LoVo (cell line): Measurements from ENCODE around the gene RAB11FIP4.
A peak's percentile ranks its signal among the peaks of the same experiment; 100 is the strongest.

Experiments used
- DNase-seq: peaks from one replicate; pipeline ENCODE4 v3.0.0-alpha.2; 2016; ENCODE audit warnings: low spot score

RAB11FIP4 gene

DNA sequence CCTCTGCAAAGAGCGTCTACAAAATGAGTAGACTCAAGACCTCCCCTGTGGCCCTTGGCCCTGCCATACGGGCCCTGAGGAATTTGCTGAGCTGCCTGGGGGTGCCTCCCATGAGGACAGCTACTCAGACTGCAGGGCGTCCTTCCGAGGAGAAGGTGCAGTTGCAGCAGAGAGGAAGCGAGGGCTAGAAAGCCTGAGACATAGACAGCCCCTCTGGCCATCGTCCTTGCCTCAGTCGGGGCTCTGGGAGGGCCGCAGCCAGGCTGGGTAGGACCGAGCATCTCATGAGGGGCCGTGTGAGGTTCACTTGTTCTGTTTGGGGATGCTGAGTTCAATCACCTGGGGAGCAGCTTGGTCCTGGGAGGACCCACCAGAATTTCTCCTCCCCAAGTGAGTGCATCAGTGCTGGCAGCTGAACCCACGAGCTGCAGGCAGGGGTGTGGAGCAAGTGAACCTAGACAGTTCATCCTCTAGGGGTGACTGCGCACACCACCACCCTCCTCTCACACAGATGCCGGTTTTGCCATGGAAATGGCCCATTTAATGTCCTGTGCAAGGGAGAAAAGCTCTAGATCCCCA lies 20.3 kb downstream of the RAB11FIP4 start:
- no peak for DNase-seq

DNA sequence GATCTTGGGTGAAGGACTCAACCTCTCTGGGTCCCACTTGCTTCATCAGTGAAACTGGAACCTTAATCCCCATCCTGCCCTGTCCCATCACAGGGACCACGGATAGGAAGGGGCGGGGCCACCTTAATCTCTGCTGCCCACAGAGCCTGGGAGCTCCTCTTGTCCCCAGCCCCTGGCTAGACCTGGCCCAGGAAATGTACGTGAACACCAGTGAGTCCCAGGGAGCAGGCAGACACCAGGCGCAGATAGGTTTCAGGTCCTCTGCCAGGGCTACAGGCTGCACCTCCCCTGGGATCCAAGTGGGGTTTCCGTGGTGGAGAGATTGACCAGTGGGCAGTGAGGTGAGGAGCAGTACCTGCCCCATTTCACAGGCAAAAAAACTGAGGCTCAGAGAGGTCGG lies 21.0 kb downstream of the RAB11FIP4 start:
- DNase-seq, result no peak

DNA sequence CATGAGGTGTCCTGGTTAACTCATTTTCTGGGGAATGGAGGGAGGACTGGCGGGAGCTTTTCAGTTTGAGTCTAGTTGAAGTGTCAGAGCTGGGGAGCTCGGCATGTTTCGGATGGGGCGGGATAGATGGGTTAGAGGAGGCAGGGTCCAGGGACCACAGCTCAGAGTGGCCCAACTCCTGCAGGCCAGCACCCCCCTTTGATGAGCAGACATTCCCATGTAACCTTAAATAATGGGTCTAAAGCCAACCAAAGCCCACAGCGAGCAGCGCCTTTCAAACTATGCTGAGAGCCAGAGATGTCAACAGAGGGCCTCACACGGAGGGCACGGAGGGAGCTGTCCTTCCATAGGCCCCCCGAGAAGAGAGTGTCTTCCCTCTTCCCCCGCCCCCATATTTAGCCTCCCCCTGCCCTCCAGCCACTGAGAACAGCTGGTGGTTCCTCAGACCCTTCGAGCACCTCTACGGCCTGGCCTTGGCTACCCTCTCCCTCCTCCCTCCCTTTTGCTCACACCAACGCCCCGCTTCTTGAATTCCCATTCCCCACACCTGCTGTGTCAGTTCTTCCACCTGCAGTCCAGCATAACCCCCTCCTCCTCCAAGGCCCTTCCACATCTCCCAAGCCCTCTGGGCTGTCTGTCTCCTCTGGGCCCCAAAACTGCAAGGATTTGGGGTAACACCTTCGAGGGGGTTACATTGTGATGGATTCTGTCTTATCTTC lies 21.8 kb downstream of the RAB11FIP4 start:
- no peak for DNase-seq

DNA sequence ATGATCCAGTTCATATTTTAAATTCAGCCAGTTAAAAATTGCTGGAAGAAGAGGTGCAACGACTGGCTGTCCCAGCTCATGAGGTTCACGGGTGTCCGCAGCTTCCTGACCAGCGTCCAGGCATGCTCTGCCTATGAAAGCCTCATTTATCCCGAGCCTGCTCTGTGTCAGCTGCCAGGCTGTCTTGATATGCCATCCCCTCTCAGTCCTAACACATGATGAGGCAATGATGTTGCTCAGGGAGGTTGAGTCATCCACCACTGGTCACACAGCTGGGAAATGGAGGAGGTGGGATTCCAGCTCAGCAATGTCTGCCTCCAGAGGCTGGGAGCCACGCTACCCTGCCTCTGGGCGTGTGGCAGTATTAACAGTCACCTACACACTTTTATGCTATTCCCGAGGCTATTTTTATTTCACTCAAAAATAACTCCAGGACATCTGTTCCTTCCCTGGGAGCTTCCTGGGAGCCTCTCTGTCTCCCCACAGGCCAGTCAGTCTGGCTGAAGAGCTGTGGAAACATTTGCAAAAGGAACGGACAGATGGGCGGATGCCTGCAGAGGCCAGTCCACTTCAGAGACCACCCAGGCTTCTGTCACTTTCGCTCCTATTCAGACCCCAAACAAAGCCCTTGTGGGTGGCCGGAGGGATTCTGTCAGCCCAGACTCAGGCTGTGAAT lies 22.5 kb downstream of the RAB11FIP4 start:
- DNase-seq, result no peak

DNA sequence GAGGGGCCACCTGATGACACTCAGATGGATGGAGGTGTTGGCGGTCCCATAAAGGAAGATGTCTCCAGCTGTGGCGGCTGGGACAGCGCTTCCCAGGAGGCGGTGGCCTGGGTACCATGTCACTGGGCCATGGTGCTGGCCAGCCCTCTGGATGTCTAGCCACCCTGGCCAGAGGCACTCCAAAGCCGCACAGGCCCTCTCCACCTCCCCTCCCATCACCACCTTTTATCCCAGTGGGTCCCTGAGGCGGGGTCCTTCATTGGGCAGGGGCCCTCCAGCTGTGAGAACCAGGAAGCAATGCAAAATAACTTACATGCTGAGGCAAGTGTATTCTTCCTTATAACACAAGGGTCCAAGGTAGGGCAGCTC lies 23.1 kb downstream of the RAB11FIP4 start:
- DNase-seq, result no peak

DNA sequence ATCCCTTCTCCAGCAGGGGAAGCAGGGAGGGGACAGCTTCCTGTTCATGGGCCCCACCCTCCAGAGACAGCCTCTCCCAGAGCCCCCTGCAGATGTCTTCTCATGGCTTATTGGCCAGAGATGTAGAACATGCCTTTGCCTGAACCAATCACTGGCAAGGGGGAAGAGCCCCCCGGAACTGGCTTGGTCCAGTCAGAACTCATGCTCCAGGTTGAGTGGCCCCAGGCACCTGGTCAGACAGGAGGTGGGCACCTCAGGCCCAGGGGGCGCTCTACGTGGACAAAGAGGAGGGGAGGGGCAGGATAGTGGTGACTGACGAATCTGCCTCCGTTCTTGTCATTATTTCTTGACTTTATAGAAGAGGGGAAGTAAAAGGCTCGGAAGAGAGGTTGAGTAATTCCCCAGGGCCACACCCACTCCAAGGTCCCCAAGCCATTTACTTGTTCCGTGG lies 23.6 kb downstream of the RAB11FIP4 start:
- DNase-seq, result peak; percentile 6

DNA sequence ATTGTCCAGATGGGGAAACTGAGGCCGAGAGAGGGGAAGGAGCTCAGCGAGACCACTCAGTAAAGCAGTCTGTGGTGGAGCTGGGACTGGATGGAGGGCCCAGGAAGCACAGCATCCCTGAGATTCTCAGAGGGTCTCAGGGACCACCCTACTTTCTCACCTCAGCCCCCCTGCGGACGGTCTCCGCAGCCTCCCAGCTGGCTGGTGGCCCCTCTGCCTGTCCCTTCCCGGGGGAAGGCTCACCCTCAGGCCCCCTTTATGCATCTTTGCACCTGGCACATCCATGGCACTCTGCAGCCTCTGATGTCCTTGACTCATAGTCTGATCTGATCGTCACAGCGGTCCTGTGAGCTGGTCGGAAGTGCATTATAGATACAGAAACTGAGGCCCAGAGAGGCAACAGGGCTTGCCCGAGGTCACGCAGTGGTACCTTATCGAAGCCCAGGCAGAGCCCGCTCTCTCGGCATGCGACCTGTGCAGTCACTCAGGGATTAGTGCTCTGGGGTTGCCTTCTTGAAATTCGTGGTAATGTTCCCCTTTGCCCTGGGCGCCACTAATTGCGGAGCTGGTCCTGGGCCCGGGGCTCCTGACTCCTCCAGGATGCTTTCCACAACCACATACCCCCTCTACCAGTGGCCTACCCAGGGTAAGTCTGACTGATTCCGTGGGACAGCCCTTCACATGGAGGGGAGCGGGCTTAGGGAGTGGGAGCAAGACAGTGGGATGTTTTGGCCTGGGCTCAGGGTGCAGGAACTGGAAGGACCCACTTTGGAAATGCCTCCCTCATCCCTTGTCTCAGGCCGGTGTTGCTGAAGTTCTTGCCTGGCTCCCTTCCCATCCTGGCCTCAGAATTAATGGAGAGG lies 24.4 kb downstream of the RAB11FIP4 start:
- DNase-seq, result no peak

DNA sequence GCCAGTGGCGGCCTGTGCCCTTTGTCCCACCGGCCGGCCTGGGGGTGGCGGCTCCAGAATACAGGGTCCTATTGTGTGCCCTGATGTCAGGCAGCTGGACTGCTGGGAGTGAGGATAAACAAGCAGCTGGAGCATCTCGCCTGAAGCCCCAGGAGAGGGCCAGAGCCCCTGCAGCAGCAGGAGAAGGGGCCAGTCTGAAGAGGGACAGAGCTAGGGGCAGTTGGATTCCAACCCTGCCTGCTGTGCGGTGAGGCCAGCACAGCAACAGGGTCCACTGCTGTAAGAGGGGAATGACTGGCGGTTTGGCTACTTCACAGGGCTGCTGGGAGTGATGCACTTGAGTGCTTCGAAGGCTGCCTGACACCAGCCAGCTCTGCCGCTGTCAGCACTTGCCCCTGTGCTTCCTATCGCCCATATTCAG lies 25.0 kb downstream of the RAB11FIP4 start:
- no peak for DNase-seq

DNA sequence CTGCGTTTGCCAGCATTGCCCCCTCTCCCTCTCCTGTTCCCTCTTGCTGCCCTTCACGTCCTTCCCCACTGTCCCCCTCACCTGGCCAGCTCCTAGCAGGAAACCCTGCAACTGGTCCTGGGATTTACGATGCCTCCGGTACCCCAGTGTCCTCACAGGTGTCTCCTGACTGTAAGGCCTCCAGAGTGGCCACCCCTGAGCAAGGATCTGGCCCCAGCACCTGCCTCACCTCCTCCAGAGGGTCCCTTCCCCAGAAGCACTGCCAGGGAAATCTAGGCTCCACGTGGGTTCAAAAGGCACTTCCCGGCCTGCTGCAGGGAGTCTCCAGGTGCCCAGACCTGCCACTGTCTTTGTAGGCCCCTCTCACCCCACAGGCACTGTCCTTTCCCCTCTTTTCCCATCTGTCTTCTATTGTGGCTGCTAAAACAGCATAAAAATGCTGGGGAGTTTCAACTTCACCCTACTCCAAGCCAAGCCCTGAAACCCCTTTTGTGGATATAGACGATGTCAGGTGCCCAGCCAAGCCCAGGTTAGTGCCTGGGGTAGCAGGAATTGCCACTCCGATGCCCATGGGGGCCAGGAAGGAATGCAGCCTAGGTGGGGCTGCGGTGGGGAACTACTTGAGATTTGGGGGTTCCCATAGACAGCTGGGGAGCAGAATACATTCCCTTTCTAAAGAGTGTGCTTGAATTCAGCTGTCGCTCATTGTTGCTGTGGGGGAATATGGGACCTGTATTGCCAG lies 25.7 kb downstream of the RAB11FIP4 start:
- DNase-seq, result no peak

DNA sequence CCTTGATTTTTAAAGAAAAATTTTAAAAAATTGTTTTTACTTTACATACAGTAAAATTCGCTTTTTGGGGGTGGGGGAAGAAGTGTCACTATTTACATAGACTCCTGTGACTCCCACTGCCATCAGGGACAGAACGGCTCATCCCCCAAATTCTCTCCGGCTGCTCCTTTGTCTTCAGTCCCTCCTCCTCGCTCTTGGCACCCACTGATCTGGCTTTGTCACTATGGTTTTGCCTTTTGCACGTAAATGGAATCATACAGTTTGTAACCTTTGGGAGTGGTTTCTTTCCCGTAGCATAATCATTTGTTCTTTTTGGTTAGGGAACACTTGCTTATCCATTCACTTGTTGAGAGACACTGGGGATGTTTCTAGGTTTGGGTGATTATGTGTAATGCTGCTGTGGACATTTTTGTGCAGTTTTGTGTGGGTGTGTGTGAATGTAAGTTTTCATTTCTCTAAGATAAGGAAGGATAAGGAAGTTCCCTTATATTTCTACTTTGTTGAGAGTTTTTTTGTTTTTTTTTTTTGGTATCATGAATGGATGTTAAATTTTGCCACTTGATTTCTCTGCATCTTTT lies 27.4 kb downstream of the RAB11FIP4 start:
- no peak for DNase-seq

DNA sequence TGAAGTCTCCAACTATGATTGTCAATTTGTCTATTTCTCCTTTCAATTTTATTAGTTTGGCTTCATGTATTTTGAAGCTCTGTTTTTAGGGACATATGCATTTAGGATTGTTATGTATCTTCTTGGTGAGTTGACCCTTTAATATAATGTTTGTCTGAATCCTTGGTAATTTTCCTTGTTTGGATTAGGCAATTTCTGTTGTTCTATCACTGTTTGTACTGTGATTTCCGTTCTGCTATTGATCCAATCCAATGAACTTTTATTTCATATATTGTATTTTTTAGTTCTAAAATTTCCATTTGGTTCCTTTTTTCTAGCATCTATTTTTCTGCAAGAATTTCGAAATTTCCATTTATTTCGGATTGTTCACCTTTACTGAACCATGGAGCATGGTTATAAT lies 31.0 kb downstream of the RAB11FIP4 start:
- no peak for DNase-seq

DNA sequence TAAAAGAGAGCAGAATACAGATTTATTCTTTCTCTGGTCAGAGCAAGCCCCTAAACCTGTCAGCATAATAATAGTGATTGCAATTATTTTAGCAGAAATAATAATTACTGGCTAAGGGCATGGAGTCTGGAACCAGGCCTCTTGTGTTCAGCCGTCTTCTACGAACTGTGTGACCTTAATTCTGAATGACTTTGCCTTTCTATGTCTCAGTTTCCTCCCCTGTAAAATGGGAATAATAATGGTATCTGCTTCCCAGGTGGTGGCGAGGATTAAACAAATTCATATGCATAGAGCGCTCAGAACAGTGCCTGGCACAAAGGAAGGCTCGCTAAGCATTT lies 33.4 kb downstream of the RAB11FIP4 start:
- DNase-seq, result no peak

DNA sequence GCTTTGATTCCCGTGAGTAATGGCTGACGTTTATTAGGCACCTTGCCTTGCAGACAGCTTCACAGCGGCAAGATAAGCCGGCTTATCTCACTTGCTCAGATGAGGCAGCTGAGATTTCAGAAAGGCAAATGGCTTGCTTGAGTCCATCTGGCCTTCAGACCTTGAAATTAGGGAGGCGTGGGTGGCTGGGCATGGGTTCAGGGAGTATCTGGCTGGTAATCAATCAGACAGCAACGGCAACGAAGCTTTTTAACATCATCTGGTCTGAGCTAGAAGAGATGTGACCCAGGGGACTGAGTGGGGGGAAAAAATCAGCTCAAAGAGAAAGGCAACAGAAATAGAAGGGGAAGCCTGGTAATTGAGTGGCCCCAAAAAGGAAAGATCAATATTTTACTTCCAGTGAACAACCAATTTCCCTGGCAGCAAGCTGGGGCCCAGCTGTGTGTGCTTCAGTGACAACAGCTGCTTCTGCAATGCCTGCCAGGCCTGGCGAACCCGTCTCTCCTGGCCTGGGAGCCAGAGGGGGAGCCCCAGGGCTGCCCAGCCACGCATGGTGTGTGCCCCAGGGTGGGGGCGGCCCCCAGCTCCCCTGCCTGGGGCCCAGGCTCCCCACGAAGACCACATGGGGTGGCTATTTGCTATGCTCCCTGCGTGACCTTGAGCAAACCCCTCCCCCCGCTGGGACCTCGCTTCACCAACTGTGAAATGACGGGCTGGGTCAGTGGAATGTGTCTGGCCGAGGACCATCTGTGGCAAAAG lies 34.0 kb downstream of the RAB11FIP4 start:
- DNase-seq, result no peak

DNA sequence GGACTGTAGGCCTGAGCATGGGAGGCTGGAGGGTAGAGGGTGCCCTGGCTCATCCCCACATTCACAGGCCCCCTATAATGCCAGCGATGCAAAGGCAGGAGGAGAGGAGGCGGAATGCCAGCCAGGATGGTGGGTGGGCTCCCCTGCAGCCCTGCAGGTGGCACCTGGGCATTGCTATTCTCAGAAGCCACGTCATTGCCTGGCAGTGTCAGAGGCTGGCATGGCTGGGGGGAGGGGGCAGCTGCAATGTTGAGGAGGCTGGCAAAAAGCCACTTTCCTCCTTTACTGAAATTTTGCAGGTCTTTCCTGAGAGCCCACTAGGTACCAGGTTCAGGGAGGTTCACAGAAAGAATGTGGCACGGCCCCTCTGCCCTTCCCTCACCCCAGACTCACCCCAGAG lies 36.2 kb downstream of the RAB11FIP4 start:
- DNase-seq, result no peak

DNA sequence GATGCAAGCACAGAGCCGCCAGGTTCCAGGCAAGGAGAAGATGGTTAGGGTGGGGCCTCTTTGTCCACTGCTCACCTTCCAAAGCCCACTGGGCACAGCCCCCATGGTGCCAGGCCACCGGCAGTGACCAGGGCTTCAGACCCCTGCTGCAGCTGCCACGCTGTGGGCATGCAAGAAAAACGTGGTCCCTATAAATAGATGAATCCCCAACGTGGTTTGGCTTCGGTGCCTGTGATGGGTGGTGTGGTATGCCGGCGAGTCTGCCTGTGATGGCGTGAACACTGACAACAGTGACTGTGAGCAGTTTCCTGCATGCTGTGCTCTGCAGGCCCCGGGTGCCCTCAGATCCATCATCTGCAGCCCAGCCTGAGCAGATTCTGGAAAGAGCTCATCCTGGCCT lies 36.6 kb downstream of the RAB11FIP4 start:
- DNase-seq, result no peak

DNA sequence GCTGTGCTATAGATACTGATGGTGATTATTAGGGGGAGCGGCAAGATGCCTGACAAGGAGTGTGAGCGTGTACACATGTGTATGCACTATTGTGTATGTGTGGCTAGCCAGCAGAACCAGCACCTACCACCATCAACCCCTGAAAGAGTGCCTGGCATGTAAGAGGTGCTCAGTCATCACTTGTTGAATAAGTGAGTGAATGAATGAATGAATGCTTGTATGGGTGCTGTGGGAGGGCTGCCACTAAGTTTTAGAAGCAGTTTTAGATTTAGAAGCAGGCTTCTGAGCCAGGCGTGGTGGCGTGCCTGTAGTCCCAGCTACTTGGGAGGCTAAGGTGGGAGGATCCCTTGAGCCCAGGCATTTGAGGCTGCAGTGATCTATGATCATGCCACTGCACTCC lies 37.0 kb downstream of the RAB11FIP4 start:
- DNase-seq, result no peak

DNA sequence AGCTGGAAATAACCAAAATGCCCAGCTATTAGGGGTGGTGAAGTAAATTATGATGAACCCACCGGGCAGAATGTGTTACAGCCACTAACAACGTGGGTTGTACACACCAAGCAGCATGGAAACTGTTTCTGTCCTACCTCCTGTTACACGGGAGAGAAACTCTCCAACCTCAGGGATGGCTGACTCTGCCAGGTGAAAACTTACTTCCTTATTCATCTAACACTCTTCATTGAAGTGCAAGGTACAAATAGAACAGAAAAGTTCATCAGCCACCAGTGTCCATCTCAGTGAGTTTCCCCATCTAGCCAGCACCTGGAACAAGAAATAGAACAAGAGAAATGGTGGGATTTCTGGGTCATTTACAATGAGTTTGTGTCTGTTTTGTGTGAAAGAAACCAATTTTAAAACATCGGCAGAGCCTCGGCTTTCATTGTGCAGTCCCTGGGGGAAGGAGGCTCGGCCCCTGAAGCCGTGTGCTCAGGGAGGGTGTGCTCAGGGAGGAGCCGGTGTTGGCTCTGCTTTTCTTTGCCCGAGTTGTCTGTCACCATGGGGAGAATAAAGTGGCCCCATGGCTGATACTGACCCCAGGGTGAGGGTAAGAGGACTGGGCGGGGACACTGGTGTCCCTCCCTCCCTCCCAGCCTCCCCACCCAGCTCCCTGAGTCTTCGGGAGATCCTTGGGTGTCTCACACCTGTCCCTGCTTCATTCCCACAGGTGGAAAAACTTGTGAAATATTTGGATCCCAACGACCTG lies 39.8 kb downstream of the RAB11FIP4 start:
- DNase-seq, result no peak

DNA sequence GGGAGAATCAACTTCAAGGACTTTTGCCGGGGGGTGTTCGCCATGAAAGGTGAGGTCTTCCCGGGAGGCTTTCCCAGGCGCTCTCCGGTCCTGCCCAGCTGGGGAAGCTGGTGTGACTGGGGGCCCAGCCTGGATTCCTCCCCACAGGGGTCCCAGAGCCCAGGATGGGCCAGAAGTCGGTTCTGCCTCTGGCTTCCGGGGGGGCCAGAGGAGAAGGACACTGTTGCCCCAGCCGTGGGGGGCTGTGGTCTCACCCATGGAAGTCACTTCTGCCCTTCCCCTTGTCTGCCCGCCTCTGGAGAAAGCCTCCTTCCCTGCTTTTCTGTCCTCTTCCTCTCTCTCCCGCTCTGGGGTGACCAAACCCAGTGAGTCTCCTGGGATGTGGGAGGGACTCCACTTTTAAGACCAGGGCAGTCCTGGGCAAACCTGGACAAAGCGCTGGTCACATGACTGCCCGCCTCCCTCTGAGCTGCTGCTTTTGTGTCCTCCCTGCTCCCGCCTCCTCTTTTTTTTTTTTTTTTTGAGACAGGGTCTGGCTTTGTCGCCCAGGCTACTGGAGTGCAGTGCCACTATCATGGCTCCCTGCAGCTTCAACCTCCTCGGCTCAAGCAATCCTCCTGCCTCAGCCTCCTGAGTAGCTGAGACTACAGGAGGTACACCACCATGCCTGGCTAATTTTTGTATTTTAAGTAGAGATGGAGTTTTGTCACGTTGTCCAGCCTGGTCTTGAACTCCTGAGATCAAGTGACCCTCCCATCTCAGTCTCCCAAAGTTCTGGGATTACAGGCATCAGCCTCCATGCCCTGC lies 40.6 kb downstream of the RAB11FIP4 start:
- DNase-seq, result no peak

DNA sequence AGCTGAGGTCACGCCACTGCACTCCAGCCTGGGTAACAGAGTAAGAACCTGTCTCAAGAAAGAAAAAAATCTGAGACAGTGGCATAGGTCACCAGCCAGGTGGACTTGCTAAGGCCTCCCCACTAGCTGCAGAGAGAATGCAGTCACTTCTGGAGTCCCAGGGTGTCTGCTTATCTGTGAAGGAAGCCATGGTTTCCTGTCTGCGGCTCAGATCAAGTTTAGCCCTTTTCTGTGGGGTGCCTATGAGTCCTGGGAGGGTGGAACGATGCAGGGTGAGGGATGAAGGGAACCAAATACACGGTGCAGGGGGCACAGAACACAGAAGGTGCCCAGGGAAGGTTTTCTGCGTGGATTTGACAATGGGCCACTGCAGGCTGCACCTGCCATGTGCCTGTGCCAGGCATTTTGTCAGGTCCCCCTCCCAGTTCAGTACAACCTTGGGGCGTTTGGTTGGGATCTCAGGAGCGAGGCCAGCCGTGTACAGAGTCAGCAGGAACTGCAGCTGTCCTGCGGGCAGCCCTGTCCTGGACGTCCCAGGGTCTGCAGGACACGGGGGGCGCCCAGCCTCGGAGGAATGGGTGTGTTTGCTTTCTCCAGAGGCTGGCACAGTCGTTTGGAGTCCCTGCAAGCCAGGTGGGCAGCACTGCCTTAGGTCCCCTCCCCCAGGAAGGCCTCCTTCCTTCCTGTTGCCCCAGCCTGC lies 41.8 kb downstream of the RAB11FIP4 start:
- DNase-seq, result no peak
